Endothelial cell of umbilical vein (primary cell): Measurements from ENCODE around the gene TMEM131.

ENCODE experiments used
- FOS ChIP-seq: IDR thresholded peaks from 2 replicates; pipeline ENCODE4 v1.6.1; 2011; ENCODE audit warnings: mild to moderate bottlenecking, low read length, moderate library complexity, borderline replicate concordance; ENCODE audit not compliant: insufficient read depth
- MYC ChIP-seq: IDR thresholded peaks from one replicate; pipeline ENCODE4 v1.6.1; 2011; ENCODE audit warnings: mild to moderate bottlenecking, low read depth, low read length
- POLR2A ChIP-seq: IDR thresholded peaks from 2 replicates; pipeline ENCODE4 v1.6.1; 2012; ENCODE audit warnings: low read depth, mild to moderate bottlenecking, control low read depth, low read length
- TF ChIP-seq, protein P1 (sequence below), 2 donors: IDR thresholded peaks; 1 replicate in 1 of 2; 2 replicates in 1 of 2; pipeline ENCODE4 v1.5.1; 2011; ENCODE audit warnings: low read length in 2 of 2, mild to moderate bottlenecking in 2 of 2, moderate library complexity in 2 of 2, control low read depth in 1 of 2, inconsistent platforms in 1 of 2, low read depth in 1 of 2; ENCODE audit not compliant: insufficient read depth in 1 of 2; ENCODE audit errors: extremely low read depth in 1 of 2

DNA sequence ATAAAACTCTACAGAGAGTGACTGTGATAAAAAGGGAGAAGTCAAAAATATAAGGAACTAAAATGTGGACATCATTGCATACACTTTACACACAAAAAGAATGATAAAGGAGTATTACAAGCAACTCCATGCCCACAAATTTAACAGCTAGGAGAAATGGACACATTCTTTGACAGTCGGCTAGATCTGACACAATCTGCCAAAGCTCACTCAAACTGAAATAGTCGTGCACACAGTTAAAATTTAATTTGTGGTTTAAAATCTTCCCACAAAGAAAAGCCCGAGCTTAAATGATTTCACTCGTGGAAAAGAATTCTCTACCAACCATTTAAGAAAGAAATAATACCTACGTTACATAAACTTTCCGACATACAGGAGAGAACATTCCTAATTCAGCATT is 149.9 kb downstream of the TMEM131 start:
- TF ChIP-seq, protein P1, sequence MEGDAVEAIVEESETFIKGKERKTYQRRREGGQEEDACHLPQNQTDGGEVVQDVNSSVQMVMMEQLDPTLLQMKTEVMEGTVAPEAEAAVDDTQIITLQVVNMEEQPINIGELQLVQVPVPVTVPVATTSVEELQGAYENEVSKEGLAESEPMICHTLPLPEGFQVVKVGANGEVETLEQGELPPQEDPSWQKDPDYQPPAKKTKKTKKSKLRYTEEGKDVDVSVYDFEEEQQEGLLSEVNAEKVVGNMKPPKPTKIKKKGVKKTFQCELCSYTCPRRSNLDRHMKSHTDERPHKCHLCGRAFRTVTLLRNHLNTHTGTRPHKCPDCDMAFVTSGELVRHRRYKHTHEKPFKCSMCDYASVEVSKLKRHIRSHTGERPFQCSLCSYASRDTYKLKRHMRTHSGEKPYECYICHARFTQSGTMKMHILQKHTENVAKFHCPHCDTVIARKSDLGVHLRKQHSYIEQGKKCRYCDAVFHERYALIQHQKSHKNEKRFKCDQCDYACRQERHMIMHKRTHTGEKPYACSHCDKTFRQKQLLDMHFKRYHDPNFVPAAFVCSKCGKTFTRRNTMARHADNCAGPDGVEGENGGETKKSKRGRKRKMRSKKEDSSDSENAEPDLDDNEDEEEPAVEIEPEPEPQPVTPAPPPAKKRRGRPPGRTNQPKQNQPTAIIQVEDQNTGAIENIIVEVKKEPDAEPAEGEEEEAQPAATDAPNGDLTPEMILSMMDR (IDR thresholded peaks at IDR 0.05; ENCODE audit: extremely low read depth in 1 of 2, insufficient read depth in 1 of 2, low read depth in 1 of 2, low read length in 2 of 2) = no peak
- TF ChIP-seq MYC (no peak), FOS (no peak), POLR2A (no peak)
